DND-41 (cell line): Measurements from ENCODE around the gene KCTD4.

Source experiments
- ATAC-seq: fragments of 200-7000 bp; cut with Tn5 transposase; 3 replicates; pipeline ENCODE4 v1.9.1; 2021; ENCODE audit warnings: low read depth; ENCODE audit not compliant: insufficient read depth
- DNase-seq: peaks from one replicate; pipeline ENCODE4 v3.0.0-alpha.2; 2020
- H2AFZ ChIP-seq: 2 replicates; pipeline ENCODE4 v1.6.0; 2012; ENCODE audit warnings: low read depth, low read length
- H3K27ac ChIP-seq: 2 replicates; pipeline ENCODE4 v1.5.1; 2012; ENCODE audit warnings: low read length, inconsistent platforms
- H3K27me3 ChIP-seq: fragments of 200-600 bp; sonication (generic); 2 replicates; pipeline ENCODE4 v1.6.0; 2012; ENCODE audit warnings: low read length, mild to moderate bottlenecking, inconsistent platforms; ENCODE audit not compliant: insufficient read depth, poor library complexity
- H3K36me3 ChIP-seq: 2 replicates; pipeline ENCODE4 v1.5.1; 2012; ENCODE audit warnings: low read length, inconsistent platforms; ENCODE audit not compliant: insufficient read depth
- H3K4me1 ChIP-seq: 2 replicates; pipeline ENCODE4 v1.5.1; 2012; ENCODE audit warnings: mild to moderate bottlenecking, low read length; ENCODE audit not compliant: insufficient read depth
- H3K4me2 ChIP-seq: 2 replicates; pipeline ENCODE4 v1.6.0; 2012; ENCODE audit warnings: mild to moderate bottlenecking, moderate library complexity, low read length, inconsistent platforms; ENCODE audit not compliant: insufficient read depth
- H3K4me3 ChIP-seq, 2 experiments: fragments of 200-600 bp in 1 of 2; shearing (Covaris generic) in 1 of 2; 2 replicates each; pipeline ENCODE4 v1.5.1; 2012 to 2016; ENCODE audit warnings: inconsistent platforms in 2 of 2, low read length in 2 of 2, mild to moderate bottlenecking in 2 of 2, low read depth in 1 of 2, moderate library complexity in 1 of 2
- H3K79me2 ChIP-seq: 2 replicates; pipeline ENCODE4 v1.6.0; 2012; ENCODE audit warnings: low read length, inconsistent platforms; ENCODE audit not compliant: insufficient read depth
- H3K9ac ChIP-seq: 2 replicates; pipeline ENCODE4 v1.6.0; 2012; ENCODE audit warnings: low read depth, mild to moderate bottlenecking, inconsistent platforms, low read length, moderate library complexity
- H3K9me3 ChIP-seq: 2 replicates; pipeline ENCODE4 v1.5.1; 2012; ENCODE audit warnings: low read length, moderate library complexity, mild to moderate bottlenecking, inconsistent platforms; ENCODE audit not compliant: insufficient read depth, severe bottlenecking
- H4K20me1 ChIP-seq: 2 replicates; pipeline ENCODE4 v1.6.0; 2012; ENCODE audit warnings: low read length; ENCODE audit not compliant: insufficient read depth
- EZH2 ChIP-seq: IDR thresholded peaks from 3 replicates; pipeline ENCODE4 v1.6.1; 2012; ENCODE audit warnings: borderline replicate concordance, low read depth, mild to moderate bottlenecking, moderate library complexity, low read length, inconsistent platforms; ENCODE audit not compliant: severe bottlenecking
- TF ChIP-seq, protein P1 (sequence below): IDR thresholded peaks from 2 replicates; pipeline ENCODE4 v1.5.1; 2012; ENCODE audit warnings: borderline replicate concordance, low read length, moderate library complexity, mild to moderate bottlenecking; ENCODE audit not compliant: poor library complexity, severe bottlenecking; ENCODE audit errors: extremely low read depth

Gene KCTD4

DNA sequence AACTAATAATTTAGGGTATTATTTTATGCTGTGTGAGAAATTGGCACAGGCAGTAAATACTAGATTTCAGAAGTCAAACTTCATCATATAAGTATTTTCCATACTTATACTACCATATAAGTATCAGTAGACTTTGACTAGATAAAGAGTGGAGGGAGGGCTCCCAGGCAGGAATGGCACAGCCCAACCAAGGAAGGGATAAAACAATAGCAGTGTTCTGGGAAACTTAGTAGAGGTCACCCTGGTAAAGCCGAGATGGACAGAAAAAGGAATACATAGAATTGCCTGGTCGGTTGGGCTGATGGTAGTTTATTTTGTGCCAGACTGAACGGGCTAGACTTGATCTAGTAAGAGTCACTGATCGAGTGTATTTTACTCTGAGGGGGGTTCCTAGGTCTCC lies 19.6 kb upstream of the KCTD4 start:
- Histone ChIP-seq H3K27ac (no peak overlapping the region), H3K36me3 (peaks cover 4% of the 10 kb centered on the region; the same call in 1 of the 2 replicates), H4K20me1 (no peaks in the 10 kb centered on the region; the same call in 1 of the 2 replicates), H2AFZ (no peak overlapping the region), H3K4me3 (no peak overlapping the region), H3K79me2 (no peaks in the 10 kb centered on the region), H3K9me3 (no peaks in the 10 kb centered on the region), H3K4me1 (no peaks in the 10 kb centered on the region), H3K9ac (no peak overlapping the region), H3K4me2 (no peak overlapping the region), H3K27me3 (no peaks in the 10 kb centered on the region)
- TF ChIP-seq, protein P1, sequence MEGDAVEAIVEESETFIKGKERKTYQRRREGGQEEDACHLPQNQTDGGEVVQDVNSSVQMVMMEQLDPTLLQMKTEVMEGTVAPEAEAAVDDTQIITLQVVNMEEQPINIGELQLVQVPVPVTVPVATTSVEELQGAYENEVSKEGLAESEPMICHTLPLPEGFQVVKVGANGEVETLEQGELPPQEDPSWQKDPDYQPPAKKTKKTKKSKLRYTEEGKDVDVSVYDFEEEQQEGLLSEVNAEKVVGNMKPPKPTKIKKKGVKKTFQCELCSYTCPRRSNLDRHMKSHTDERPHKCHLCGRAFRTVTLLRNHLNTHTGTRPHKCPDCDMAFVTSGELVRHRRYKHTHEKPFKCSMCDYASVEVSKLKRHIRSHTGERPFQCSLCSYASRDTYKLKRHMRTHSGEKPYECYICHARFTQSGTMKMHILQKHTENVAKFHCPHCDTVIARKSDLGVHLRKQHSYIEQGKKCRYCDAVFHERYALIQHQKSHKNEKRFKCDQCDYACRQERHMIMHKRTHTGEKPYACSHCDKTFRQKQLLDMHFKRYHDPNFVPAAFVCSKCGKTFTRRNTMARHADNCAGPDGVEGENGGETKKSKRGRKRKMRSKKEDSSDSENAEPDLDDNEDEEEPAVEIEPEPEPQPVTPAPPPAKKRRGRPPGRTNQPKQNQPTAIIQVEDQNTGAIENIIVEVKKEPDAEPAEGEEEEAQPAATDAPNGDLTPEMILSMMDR: no peak
- no peak for TF ChIP-seq EZH2
- DNase-seq (no peak), ATAC-seq (no peak)

DNA sequence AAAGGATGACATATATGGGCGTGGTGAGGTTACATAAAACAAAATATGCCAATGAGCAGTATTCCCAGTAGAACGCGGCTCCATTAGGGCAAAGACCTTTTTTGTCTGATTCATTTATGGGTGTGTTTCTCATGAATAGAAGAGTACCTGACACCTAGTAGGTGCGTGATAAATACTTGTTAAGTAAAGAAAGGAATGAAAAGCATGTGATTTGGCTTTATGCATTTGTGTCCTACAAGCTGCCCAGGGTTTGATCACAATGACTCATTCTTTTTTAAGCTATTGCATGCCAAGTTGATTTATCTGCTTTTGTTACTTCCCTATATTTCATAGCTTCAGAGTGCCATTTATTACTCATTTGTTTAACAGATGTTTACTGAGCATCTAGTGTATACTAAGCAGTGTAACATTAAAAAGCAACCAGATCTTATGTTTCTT lies 19.1 kb upstream of the KCTD4 start:
- TF ChIP-seq, protein P1: no peak
- TF ChIP-seq EZH2: no peak
- Histone ChIP-seq H3K9ac (no peak overlapping the region), H2AFZ (no peak overlapping the region), H3K9me3 (no peaks in the 10 kb centered on the region), H3K4me3 (no peak overlapping the region), H3K4me2 (no peak overlapping the region), H3K4me1 (no peaks in the 10 kb centered on the region), H4K20me1 (no peaks in the 10 kb centered on the region; the same call in 1 of the 2 replicates), H3K27ac (no peak overlapping the region), H3K79me2 (no peaks in the 10 kb centered on the region), H3K27me3 (no peaks in the 10 kb centered on the region), H3K36me3 (peaks cover 4% of the 10 kb centered on the region; the same call in 1 of the 2 replicates)
- ATAC-seq: no peak
- no peak for DNase-seq

GRCh38 chr13:45219123-45219891 lies 18.5 kb upstream of the KCTD4 start:
- DNase-seq (no peak), ATAC-seq (no peak)
- H3K9ac ChIP-seq: no peak overlapping the region
- TF ChIP-seq, protein P1: no peak
- no peak for TF ChIP-seq EZH2
- H3K27me3 ChIP-seq: no peaks in the 10 kb centered on the region
- no peak overlapping the region for H2AFZ ChIP-seq
- no peaks in the 10 kb centered on the region for H3K9me3 ChIP-seq
- no peaks in the 10 kb centered on the region for H3K4me1 ChIP-seq
- no peaks in the 10 kb centered on the region; the same call in 1 of the 2 replicates for H4K20me1 ChIP-seq
- peaks cover 4% of the 10 kb centered on the region; the same call in 1 of the 2 replicates for H3K36me3 ChIP-seq
- H3K4me3 ChIP-seq: no peak overlapping the region
- no peak overlapping the region for H3K27ac ChIP-seq
- no peaks in the 10 kb centered on the region for H3K79me2 ChIP-seq
- H3K4me2 ChIP-seq: no peak overlapping the region
